ENCODE measurements around the gene IGFL4.
A peak's percentile ranks its signal among the peaks of the same experiment; 100 is the strongest.

The IGFL4 gene

GRCh38 chr19:46081928-46082727 is 41.3 kb upstream of the IGFL4 start:
- TF ChIP-seq LEF1 (IDR thresholded peaks at IDR 0.05; ENCODE audit: borderline replicate concordance) (no peak), PKNOX1 (IDR thresholded peaks at IDR 0.05) (no peak)
- ChIA-PET CTCF (interaction anchor here (0.7 to 8.0 kb wide), 10 partner anchors 8 to 181 kb away, joined by 3 to 93 read pairs (median 4); no protein-coding TSS in a partner anchor), POLR2A (interaction anchor here (1.0 kb wide), 1 partner anchor 52 kb away, joined by 3 read pairs; no protein-coding TSS in a partner anchor)
- peak; percentile 55 for DNase-seq (ENCODE audit: extremely low spot score)

- no peak for DNase-seq (ENCODE audit: extremely low spot score)
- CTCF ChIA-PET = interaction anchor here (1.5 to 8.0 kb wide), 2 partner anchors 52 to 183 kb away, joined by 5 to 93 read pairs; no protein-coding TSS in a partner anchor
- TF ChIP-seq TARDBP (IDR thresholded peaks at IDR 0.05) (no peak), LEF1 (IDR thresholded peaks at IDR 0.05; ENCODE audit: borderline replicate concordance) (no peak), FOXK2 (IDR thresholded peaks at IDR 0.05) (no peak), NFRKB (IDR thresholded peaks at IDR 0.05) (no peak), L3MBTL2 (conservative IDR thresholded peaks at IDR 0.05) (no peak), SP1 (IDR thresholded peaks at IDR 0.05) (no peak), BHLHE40 (IDR thresholded peaks at IDR 0.05; ENCODE audit: borderline replicate concordance) (no peak), ZNF384 (IDR thresholded peaks at IDR 0.05) (no peak), FOXM1 (IDR thresholded peaks at IDR 0.05; ENCODE audit: borderline replicate concordance) (no peak), PKNOX1 (IDR thresholded peaks at IDR 0.05) (no peak), HDGF (IDR thresholded peaks at IDR 0.05; ENCODE audit: borderline replicate concordance) (no peak), ARNT (IDR thresholded peaks at IDR 0.05) (no peak), FOXA1 (IDR thresholded peaks at IDR 0.05) (no peak)
- POLR2A ChIA-PET = no interaction called here
These were observed 39.8 kb upstream of the IGFL4 start for GRCh38 chr19:46080561-46080960.

- CTCF ChIA-PET = interaction anchor here (0.8 to 8.0 kb wide), 5 partner anchors 11 to 184 kb away, joined by 3 to 93 read pairs (median 5); no protein-coding TSS in a partner anchor
These were observed 38.8 kb upstream of the IGFL4 start for GRCh38 chr19:46079576-46079975.

GRCh38 chr19:46078573-46079332 is 38.0 kb upstream of the IGFL4 start:
- POLR2A ChIA-PET = interaction anchor here (0.6 kb wide), 1 partner anchor 189 kb away, joined by 3 read pairs; no protein-coding TSS in a partner anchor

More at GRCh38 chr19:46079576-46079975, 38.8 kb upstream of the IGFL4 start:
- POLR2A ChIA-PET = no interaction called here
- TF ChIP-seq SUZ12 (IDR thresholded peaks at IDR 0.05) (no peak), FOXK2 (IDR thresholded peaks at IDR 0.05) (no peak), NFRKB (IDR thresholded peaks at IDR 0.05) (no peak), TARDBP (IDR thresholded peaks at IDR 0.05) (no peak), ARNT (IDR thresholded peaks at IDR 0.05) (no peak), FOXA1 (IDR thresholded peaks at IDR 0.05) (no peak), CTBP1 (IDR thresholded peaks at IDR 0.05; ENCODE audit: borderline replicate concordance) (no peak), L3MBTL2 (conservative IDR thresholded peaks at IDR 0.05) (no peak), PKNOX1 (IDR thresholded peaks at IDR 0.05) (no peak), LEF1 (IDR thresholded peaks at IDR 0.05; ENCODE audit: borderline replicate concordance) (no peak)
- DNase-seq (ENCODE audit: extremely low spot score) = no peak

GRCh38 chr19:46077815-46078167 is 37.0 kb upstream of the IGFL4 start:
- TF ChIP-seq FOXM1 (IDR thresholded peaks at IDR 0.05; ENCODE audit: borderline replicate concordance) (no peak), PKNOX1 (IDR thresholded peaks at IDR 0.05) (no peak), FOXA1 (IDR thresholded peaks at IDR 0.05) (no peak), HDGF (IDR thresholded peaks at IDR 0.05; ENCODE audit: borderline replicate concordance) (no peak), BHLHE40 (IDR thresholded peaks at IDR 0.05; ENCODE audit: borderline replicate concordance) (no peak), NFRKB (IDR thresholded peaks at IDR 0.05) (no peak), SUZ12 (IDR thresholded peaks at IDR 0.05) (no peak), CTBP1 (IDR thresholded peaks at IDR 0.05; ENCODE audit: borderline replicate concordance) (no peak), SP1 (IDR thresholded peaks at IDR 0.05) (no peak), L3MBTL2 (conservative IDR thresholded peaks at IDR 0.05) (no peak)
- POLR2A ChIA-PET = interaction anchor here (0.6 to 1.5 kb wide), 3 partner anchors 49 to 190 kb away, joined by 3 to 10 read pairs (median 4); no protein-coding TSS in a partner anchor
- CTCF ChIA-PET = interaction anchor here (0.6 to 8.0 kb wide), 27 partner anchors 9 to 261 kb away, joined by 3 to 93 read pairs (median 4); partner anchors contain the start of gene CCDC61

More at GRCh38 chr19:46078573-46079332, 38.0 kb upstream of the IGFL4 start:
- CTCF ChIA-PET = interaction anchor here (0.6 to 8.0 kb wide), 19 partner anchors 12 to 206 kb away, joined by 3 to 93 read pairs (median 4); no protein-coding TSS in a partner anchor
- peak; percentile 71 for DNase-seq (ENCODE audit: extremely low spot score)

More at GRCh38 chr19:46077815-46078167, 37.0 kb upstream of the IGFL4 start:
- DNase-seq (ENCODE audit: extremely low spot score) = no peak
